ENCODE measurements around the gene DAZAP1.

DNA sequence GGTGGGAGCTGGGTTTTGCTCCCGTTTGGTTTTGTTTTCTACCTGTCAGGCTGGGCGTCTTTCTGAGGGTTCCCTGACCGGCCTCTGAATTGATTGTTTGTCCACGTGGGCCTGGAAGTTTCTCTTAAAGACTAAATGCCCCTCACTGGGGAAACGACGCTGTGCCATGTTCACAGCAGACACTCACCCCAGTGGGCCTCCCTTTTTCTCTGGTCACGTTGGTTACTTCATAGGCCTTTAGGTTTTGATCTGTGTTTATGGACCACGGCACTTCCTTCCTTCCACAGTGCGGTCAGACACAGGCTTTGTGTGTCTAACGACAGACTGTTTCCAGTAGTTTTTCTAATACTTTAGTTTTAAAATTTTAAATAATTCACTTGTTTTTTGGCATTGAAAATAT lies 43.8 kb upstream of the DAZAP1 start:
- TF ChIP-seq, protein P1, sequence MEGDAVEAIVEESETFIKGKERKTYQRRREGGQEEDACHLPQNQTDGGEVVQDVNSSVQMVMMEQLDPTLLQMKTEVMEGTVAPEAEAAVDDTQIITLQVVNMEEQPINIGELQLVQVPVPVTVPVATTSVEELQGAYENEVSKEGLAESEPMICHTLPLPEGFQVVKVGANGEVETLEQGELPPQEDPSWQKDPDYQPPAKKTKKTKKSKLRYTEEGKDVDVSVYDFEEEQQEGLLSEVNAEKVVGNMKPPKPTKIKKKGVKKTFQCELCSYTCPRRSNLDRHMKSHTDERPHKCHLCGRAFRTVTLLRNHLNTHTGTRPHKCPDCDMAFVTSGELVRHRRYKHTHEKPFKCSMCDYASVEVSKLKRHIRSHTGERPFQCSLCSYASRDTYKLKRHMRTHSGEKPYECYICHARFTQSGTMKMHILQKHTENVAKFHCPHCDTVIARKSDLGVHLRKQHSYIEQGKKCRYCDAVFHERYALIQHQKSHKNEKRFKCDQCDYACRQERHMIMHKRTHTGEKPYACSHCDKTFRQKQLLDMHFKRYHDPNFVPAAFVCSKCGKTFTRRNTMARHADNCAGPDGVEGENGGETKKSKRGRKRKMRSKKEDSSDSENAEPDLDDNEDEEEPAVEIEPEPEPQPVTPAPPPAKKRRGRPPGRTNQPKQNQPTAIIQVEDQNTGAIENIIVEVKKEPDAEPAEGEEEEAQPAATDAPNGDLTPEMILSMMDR (IDR thresholded peaks at IDR 0.05) = no peak
- TF ChIP-seq POLR2AphosphoS5 (IDR thresholded peaks at IDR 0.05) = no peak
- TF ChIP-seq POLR2A (IDR thresholded peaks at IDR 0.05) = no peak
- no peak for TF ChIP-seq EP300 (IDR thresholded peaks at IDR 0.05)
